HepG2 (cell line): Measurements from ENCODE around the gene PPY. TPM values are rescaled to one million over a fixed set of nuclear protein-coding genes. Genes with fewer than 3 reads are reported as not detected.

Experiments used
- ATAC-seq: fragments of 200-7000 bp; cut with Tn5 transposase; 3 replicates; pipeline ENCODE4 v1.9.1; 2020; ENCODE audit warnings: mild to moderate bottlenecking, moderate library complexity
- BruUV-seq: library from RNA; stranded (reverse); fragments of 400-500 nt; replicated peaks from 2 replicates; lab custom pipeline; 2021; lab: Mats Ljungman, UMichigan
- CTCF ChIA-PET: fragments of 300-600 bp; formaldehyde crosslinking; extraction: SDS; loops from one replicate; lab custom pipeline; 2021; ENCODE audit warnings: low total read pairs, inconsistent platforms, low intra/inter-chr PET ratio; lab: Yijun Ruan, JAX
- POLR2A ChIA-PET: fragments of 350-600 bp; sonication (Branson Sonifier 250); formaldehyde crosslinking; loops from one replicate; lab custom pipeline; 2020; ENCODE audit warnings: antibody characterized with exemption, inconsistent platforms; lab: Yijun Ruan, JAX
- DNase-seq: peaks from one replicate; pipeline ENCODE4 v3.0.0-alpha.2; 2015; ENCODE audit warnings: low spot score
- FAIRE-seq: peaks from 3 replicates; lab custom pipeline; 2011; peaks lifted over from hg19 to GRCh38; lab: Jason Lieb, UNC
- H2AFZ ChIP-seq: one replicate; pipeline ENCODE4 v1.6.1; 2011; ENCODE audit warnings: low read length, inconsistent platforms
- H3K27ac ChIP-seq: fragments of 300-600 bp; 3 replicates; pipeline ENCODE4 v1.8.0; 2011; ENCODE audit warnings: mixed run types, mild to moderate bottlenecking, mixed read lengths, low read length, inconsistent platforms; ENCODE audit not compliant: insufficient read depth; ENCODE audit errors: extremely low read length
- H3K27me3 ChIP-seq, 2 experiments: fragments of 200-600 bp in 1 of 2; 2 replicates in 1 of 2; 3 replicates in 1 of 2; pipeline versions ENCODE4 v1.6.0 to v1.8.0; 2011; ENCODE audit warnings: low read length in 2 of 2, mild to moderate bottlenecking in 2 of 2, moderate library complexity in 2 of 2, inconsistent platforms in 1 of 2; ENCODE audit not compliant: insufficient read depth in 2 of 2, control insufficient read depth in 1 of 2
- H3K36me3 ChIP-seq, 2 experiments: fragments of 200-600 bp in 1 of 2; replicated peaks in 1 of 2; 2 replicates in 1 of 2; 3 replicates in 1 of 2; pipeline versions ENCODE4 v1.5.1 to v1.8.0; 2011; ENCODE audit warnings: low read length in 2 of 2, inconsistent platforms in 1 of 2; ENCODE audit not compliant: insufficient read depth in 2 of 2, control insufficient read depth in 1 of 2
- H3K4me1 ChIP-seq: 2 replicates; pipeline ENCODE4 v1.5.1; 2012; ENCODE audit warnings: low read length, inconsistent platforms; ENCODE audit not compliant: insufficient read depth
- H3K4me2 ChIP-seq: 2 replicates; pipeline ENCODE4 v1.6.0; 2011; ENCODE audit warnings: low read depth, low read length, inconsistent platforms
- H3K4me3 ChIP-seq, 3 experiments: fragments of 200-600 bp in 1 of 3; sonication (generic), shearing (Covaris generic) in 1 of 3; replicated peaks in 1 of 3; 2 replicates each; pipeline ENCODE4 v1.5.1; 2011 to 2016; ENCODE audit warnings: low read length in 3 of 3, inconsistent platforms in 2 of 3, low read depth in 2 of 3, mild to moderate bottlenecking in 2 of 3, control low read depth in 1 of 3, mixed read lengths in 1 of 3; ENCODE audit not compliant: insufficient read depth in 1 of 3
- H3K79me2 ChIP-seq: one replicate; pipeline ENCODE4 v1.6.1; 2011; ENCODE audit warnings: low read length, inconsistent platforms; ENCODE audit not compliant: insufficient read depth
- H3K9ac ChIP-seq: 2 replicates; pipeline ENCODE4 v1.6.0; 2011; ENCODE audit warnings: mild to moderate bottlenecking, low read depth, low read length, inconsistent platforms; ENCODE audit not compliant: insufficient read depth
- H3K9me3 ChIP-seq: 2 replicates; pipeline ENCODE4 v1.5.1; 2012; ENCODE audit warnings: mild to moderate bottlenecking, low read length
- H4K20me1 ChIP-seq: 2 replicates; pipeline ENCODE4 v1.6.0; 2011; ENCODE audit warnings: inconsistent platforms, mild to moderate bottlenecking, low read length, moderate library complexity; ENCODE audit not compliant: insufficient read depth
- ARID2 ChIP-seq: sonication (generic); formaldehyde crosslinking; IDR thresholded peaks from 2 replicates; pipeline ENCODE4 v1.8.1; 2022; ENCODE audit warnings: mild to moderate bottlenecking, missing genetic modification reagents, borderline replicate concordance
- ATF7 ChIP-seq, 2 experiments: fragments of 450-650 bp in 1 of 2; sonication (generic) in 1 of 2; formaldehyde crosslinking in 1 of 2; IDR thresholded peaks; 2 replicates each; pipeline versions ENCODE4 v1.4.0 to v1.6.1; 2016 to 2020; ENCODE audit warnings: antibody characterized with exemption in 1 of 2, mild to moderate bottlenecking in 1 of 2, missing genetic modification reagents in 1 of 2
- HINFP ChIP-seq: sonication (generic); formaldehyde crosslinking; IDR thresholded peaks from 2 replicates; pipeline ENCODE4 v1.4.0; 2020; ENCODE audit warnings: low read depth, mild to moderate bottlenecking, missing genetic modification reagents
- KAT8 ChIP-seq: IDR thresholded peaks from 2 replicates; pipeline ENCODE4 v1.6.1; 2016; ENCODE audit warnings: missing genetic modification reagents, missing compliant biosample characterization
- NR0B2 ChIP-seq: sonication (generic); formaldehyde crosslinking; IDR thresholded peaks from 2 replicates; pipeline ENCODE4 v1.4.0; 2020; ENCODE audit warnings: mild to moderate bottlenecking, missing genetic modification reagents
- ZBTB3 ChIP-seq: sonication (generic); formaldehyde crosslinking; IDR thresholded peaks from 2 replicates; pipeline ENCODE4 v1.4.0; 2020; ENCODE audit warnings: low read depth, mild to moderate bottlenecking, moderate library complexity, missing genetic modification reagents, borderline replicate concordance
- ZNF180 ChIP-seq: sonication (generic); formaldehyde crosslinking; IDR thresholded peaks from 2 replicates; pipeline ENCODE4 v1.4.0; 2020; ENCODE audit warnings: low read depth, missing genetic modification reagents, borderline replicate concordance
- WGBS: methylation state at CpG from one replicate; pipeline ENCODE4 v1.1.6; 2017; ENCODE audit warnings: low lambda C conversion rate; 5-methylcytosine and 5-hydroxymethylcytosine counted together
- in situ Hi-C: cut with HindIII; loops from 2 replicates; pipeline ENCODE4 v1.10.0; 2017; ENCODE audit warnings: low pct_unique_long_range_greater_than_20kb; ENCODE audit not compliant: extremely low pct_ligation_motif_present
- intact Hi-C: fragments of 100-400 bp; cut with micrococcal nuclease; formaldehyde crosslinking; loops from one replicate; pipeline ENCODE4 v1.10.0; 2022; ENCODE audit not compliant: unreplicated experiment
- polyA plus RNA-seq, 8 experiments: library from polyadenylated mRNA; depleted of rRNA in 3 of 8; stranded (reverse) in 7 of 8; unstranded in 1 of 8; fragments of >200 nt; fragmentation: Illumina TruSeq in 4 of 8; extraction: Trizol in 4 of 8; gene quantifications; 2 replicates each; pipeline versions ENCODE4 v1.2.1 to v1.2.3, GENCODE V29; 2011 to 2016; ENCODE audit warnings: low read depth in 4 of 8, missing spikeins in 1 of 8, mixed read lengths in 1 of 8; ENCODE audit not compliant: insufficient read depth in 1 of 8
- total RNA-seq, 5 experiments: library from RNA; depleted of rRNA; stranded (reverse); fragments of >200 nt; fragmentation: Illumina TruSeq; extraction: Trizol; gene quantifications; 2 replicates each; pipeline ENCODE4 v1.2.3, GENCODE V29; 2016; ENCODE audit warnings: low read depth in 1 of 5

PPY gene
- total and polyA plus RNA-seq, 2 of the 13 experiments (the other 11 are each of a cell fraction or from before 2014, with no cell fraction given), result not detected

GRCh38 chr17:43951750-43952149, 9.5 kb upstream of the PPY start:
- 36% methylated on average over 4 of the region's 4 CpGs for WGBS
- FAIRE-seq, result no peak

GRCh38 chr17:43950554-43950953, 8.3 kb upstream of the PPY start:
- no peak overlapping the region for H3K4me3 ChIP-seq
- BruUV-seq, result no TSS peak
- in situ Hi-C loops, result no loop called here
- H4K20me1 ChIP-seq, result no peaks in the 10 kb centered on the region
- no peak overlapping the region for H2AFZ ChIP-seq
- intact Hi-C loops, result no loop called here
- TF ChIP-seq ZBTB3 (CRISPR knock-in tag) (no peak), ATF7 (IDR thresholded peaks at IDR 0.05) (no peak), ATF7 (CRISPR knock-in tag; IDR thresholded peaks at IDR 0.05) (no peak), ZNF180 (CRISPR knock-in tag) (no peak), NR0B2 (CRISPR knock-in tag) (no peak), KAT8 (CRISPR knock-in tag) (no peak)
- ChIA-PET POLR2A (no interaction called here), CTCF (no interaction called here)
- no peaks in the 10 kb centered on the region for H3K36me3 ChIP-seq
- FAIRE-seq (no peak), ATAC-seq (no peak), DNase-seq (no peak)
- H3K79me2 ChIP-seq, result no peaks in the 10 kb centered on the region
- 0% methylated on average over 2 of the region's 2 CpGs for WGBS
- H3K9ac ChIP-seq, result no peak overlapping the region
- H3K27ac ChIP-seq, result no peak overlapping the region
- no peaks in the 10 kb centered on the region for H3K9me3 ChIP-seq
- peaks cover 14% of the 10 kb centered on the region for H3K4me1 ChIP-seq
- no peak overlapping the region for H3K4me2 ChIP-seq
- peaks cover 30 to 92% of the 10 kb centered on the region in 2 experiments for H3K27me3 ChIP-seq

More at GRCh38 chr17:43951750-43952149, 9.5 kb upstream of the PPY start:
- Histone ChIP-seq H3K4me3 (no peak overlapping the region), H2AFZ (no peak overlapping the region), H3K4me2 (no peak overlapping the region), H3K36me3 (no peaks in the 10 kb centered on the region), H3K4me1 (peaks cover 14% of the 10 kb centered on the region), H3K9ac (no peak overlapping the region), H3K79me2 (no peaks in the 10 kb centered on the region), H4K20me1 (no peaks in the 10 kb centered on the region), H3K27me3 (peaks cover 31 to 93% of the 10 kb centered on the region in 2 experiments)
- intact Hi-C loops, result no loop called here
- DNase-seq, result no peak
- ATAC-seq, result no peak
- CTCF ChIA-PET, result no interaction called here
- no peak for TF ChIP-seq ARID2 (CRISPR knock-in tag)
- no peak for TF ChIP-seq HINFP (CRISPR knock-in tag)
- TF ChIP-seq, all 625 proteins: peak for 0
- POLR2A ChIA-PET, result no interaction called here
- in situ Hi-C loops, result no loop called here
- no TSS peak for BruUV-seq
- no peaks in the 10 kb centered on the region for H3K9me3 ChIP-seq
- H3K27ac ChIP-seq, result no peak overlapping the region
